Activated CD4-positive, alpha-beta T cell treated with anti-CD3 and anti-CD28 coated beads for 36 hours (primary cell): Measurements from ENCODE around the gene PSMD7. TPM values are rescaled to one million over a fixed set of nuclear protein-coding genes. Genes with fewer than 3 reads are reported as not detected.

ENCODE experiments used
- ATAC-seq: fragments of 200-7000 bp; cut with Tn5 transposase; one replicate; pipeline ENCODE4 v1.10.0; 2021; ENCODE audit warnings: mild to moderate bottlenecking, moderate library complexity
- CTCF ChIA-PET: fragments of 350-600 bp; sonication (Branson Sonifier 250); formaldehyde crosslinking; loops from one replicate; lab custom pipeline; 2021; ENCODE audit warnings: antibody characterized with exemption; lab: Charles Lee
- POLR2A ChIA-PET: fragments of 350-600 bp; sonication (Branson Sonifier 250); formaldehyde crosslinking; loops from one replicate; lab custom pipeline; 2021; ENCODE audit warnings: antibody characterized with exemption, inconsistent platforms; lab: Charles Lee
- DNase-seq: peaks from one replicate; pipeline ENCODE4 v3.0.0-alpha.2; 2020
- H3K27ac Mint-ChIP-seq: one replicate; pipeline ENCODE4 v1.8.0; 2021; ENCODE audit warnings: mixed read lengths
- H3K27me3 Mint-ChIP-seq: one replicate; pipeline ENCODE4 v1.8.0; 2021; ENCODE audit warnings: mixed read lengths
- H3K36me3 Mint-ChIP-seq: one replicate; pipeline ENCODE4 v1.8.0; 2021; ENCODE audit warnings: low read depth, mixed read lengths
- H3K4me1 Mint-ChIP-seq: one replicate; pipeline ENCODE4 v1.8.0; 2021; ENCODE audit warnings: mixed read lengths
- H3K4me3 Mint-ChIP-seq: one replicate; pipeline ENCODE4 v1.8.0; 2021; ENCODE audit warnings: mild to moderate bottlenecking, moderate library complexity, mixed read lengths
- H3K9me3 Mint-ChIP-seq: one replicate; pipeline ENCODE4 v1.8.0; 2021; ENCODE audit warnings: low read depth, mixed read lengths
- intact Hi-C, 2 experiments: fragments of 100-400 bp; cut with DNase I in 1 of 2; cut with micrococcal nuclease in 1 of 2; formaldehyde crosslinking; loops; one replicate each; pipeline versions ENCODE4 v1.14.2 to v1.15.1; 2022 to 2024; cut with DNase I, micrococcal nuclease
- total RNA-seq, 2 experiments: library from RNA; stranded (reverse); gene quantifications; one replicate each; pipeline ENCODE4 v1.2.3, GENCODE V29; 2021

Gene PSMD7
- total RNA-seq, 2 experiments from 2014 or later, result 122 to 134 TPM

GRCh38 chr16:74275711-74276110, 20.9 kb upstream of the PSMD7 start:
- DNase-seq (no peak), ATAC-seq (no peak)
- CTCF ChIA-PET, result interaction anchor here (0.6 to 1.2 kb wide), 5 partner anchors 14 to 322 kb away, joined by 3 to 4 read pairs (median 3); no protein-coding TSS in a partner anchor
- Mint-ChIP-seq H3K27ac (no peak overlapping the region), H3K27me3 (peaks cover 5% of the 10 kb centered on the region), H3K36me3 (peaks cover 5% of the 10 kb centered on the region), H3K9me3 (peaks cover 6% of the 10 kb centered on the region), H3K4me3 (no peak overlapping the region), H3K4me1 (no peaks in the 10 kb centered on the region)
- POLR2A ChIA-PET, result interaction anchor here (0.6 kb wide), 1 partner anchor 81 kb away, joined by 5 read pairs; no protein-coding TSS in a partner anchor
- intact Hi-C loops, result loop anchor here in 1 of 2 experiments (10.0 kb wide), 1 partner anchor 1441 kb away; no protein-coding TSS in a partner anchor

- DNase-seq (no peak), ATAC-seq (no peak)
- Mint-ChIP-seq H3K27me3 (peaks cover 5% of the 10 kb centered on the region), H3K4me3 (no peak overlapping the region), H3K9me3 (peaks cover 6% of the 10 kb centered on the region), H3K36me3 (peaks cover 5% of the 10 kb centered on the region), H3K27ac (no peak overlapping the region), H3K4me1 (no peaks in the 10 kb centered on the region)
- ChIA-PET POLR2A (no interaction called here), CTCF (interaction anchor here (0.6 kb wide), 1 partner anchor 47 kb away, joined by 3 read pairs; no protein-coding TSS in a partner anchor)
- intact Hi-C loops, result loop anchor here in 1 of 2 experiments (10.0 kb wide), 1 partner anchor 1443 kb away; no protein-coding TSS in a partner anchor
Measured at GRCh38 chr16:74277974-74278373, 18.6 kb upstream of the PSMD7 start.

- peaks cover 5% of the 10 kb centered on the region for H3K36me3 Mint-ChIP-seq
- H3K4me3 Mint-ChIP-seq, result no peak overlapping the region
- intact Hi-C loops, result loop anchor here in 1 of 2 experiments (10.0 kb wide), 1 partner anchor 1444 kb away; no protein-coding TSS in a partner anchor
- H3K4me1 Mint-ChIP-seq, result no peaks in the 10 kb centered on the region
- ATAC-seq (no peak), DNase-seq (no peak)
- ChIA-PET POLR2A (no interaction called here), CTCF (interaction anchor here (0.6 kb wide), 1 partner anchor 1717 kb away, joined by 3 read pairs; no protein-coding TSS in a partner anchor)
- peaks cover 6% of the 10 kb centered on the region for H3K9me3 Mint-ChIP-seq
- no peak overlapping the region for H3K27ac Mint-ChIP-seq
- H3K27me3 Mint-ChIP-seq, result peaks cover 5% of the 10 kb centered on the region
Measured at GRCh38 chr16:74279266-74279665, 17.3 kb upstream of the PSMD7 start.

GRCh38 chr16:74279805-74280204, 16.8 kb upstream of the PSMD7 start:
- ChIA-PET POLR2A (no interaction called here), CTCF (no interaction called here)
- Mint-ChIP-seq H3K27me3 (peaks cover 5% of the 10 kb centered on the region), H3K4me1 (no peaks in the 10 kb centered on the region), H3K9me3 (peaks cover 6% of the 10 kb centered on the region), H3K36me3 (peaks cover 5% of the 10 kb centered on the region), H3K4me3 (no peak overlapping the region), H3K27ac (no peak overlapping the region)
- DNase-seq (no peak), ATAC-seq (no peak)
- intact Hi-C loops, result loop anchor here in 1 of 2 experiments (10.0 kb wide), 1 partner anchor 1445 kb away; no protein-coding TSS in a partner anchor

GRCh38 chr16:74280448-74280847, 16.2 kb upstream of the PSMD7 start:
- Mint-ChIP-seq H3K36me3 (peaks cover 5% of the 10 kb centered on the region), H3K27me3 (peaks cover 5% of the 10 kb centered on the region), H3K4me1 (no peaks in the 10 kb centered on the region), H3K4me3 (no peak overlapping the region), H3K27ac (no peak overlapping the region), H3K9me3 (peaks cover 6% of the 10 kb centered on the region)
- ATAC-seq (no peak), DNase-seq (no peak)
- ChIA-PET CTCF (no interaction called here), POLR2A (no interaction called here)
- intact Hi-C loops, result no loop called here

GRCh38 chr16:74281300-74281699, 15.3 kb upstream of the PSMD7 start:
- Mint-ChIP-seq H3K27ac (no peak overlapping the region), H3K27me3 (peaks cover 5% of the 10 kb centered on the region), H3K36me3 (peaks cover 5% of the 10 kb centered on the region), H3K9me3 (peaks cover 6% of the 10 kb centered on the region), H3K4me1 (no peaks in the 10 kb centered on the region), H3K4me3 (no peak overlapping the region)
- no peak for DNase-seq
- ATAC-seq, result no peak
- intact Hi-C loops, result no loop called here
- ChIA-PET POLR2A (no interaction called here), CTCF (no interaction called here)

GRCh38 chr16:74283716-74284115, 12.9 kb upstream of the PSMD7 start:
- no peaks in the 10 kb centered on the region for H3K4me1 Mint-ChIP-seq
- DNase-seq, result no peak
- ChIA-PET POLR2A (interaction anchor here (0.6 kb wide), 1 partner anchor 11 kb away, joined by 3 read pairs; no protein-coding TSS in a partner anchor), CTCF (interaction anchor here (0.9 kb wide), 1 partner anchor 9 kb away, joined by 4 read pairs; no protein-coding TSS in a partner anchor)
- no peak overlapping the region for H3K27ac Mint-ChIP-seq
- no peak for ATAC-seq
- no peak overlapping the region for H3K4me3 Mint-ChIP-seq
- H3K9me3 Mint-ChIP-seq, result peaks cover 6% of the 10 kb centered on the region
- peaks cover 5% of the 10 kb centered on the region for H3K36me3 Mint-ChIP-seq
- intact Hi-C loops, result no loop called here
- peaks cover 3% of the 10 kb centered on the region for H3K27me3 Mint-ChIP-seq

- peaks cover 18% of the 10 kb centered on the region for H3K36me3 Mint-ChIP-seq
- H3K27ac Mint-ChIP-seq, result no peak overlapping the region
- intact Hi-C loops, result no loop called here
- H3K4me1 Mint-ChIP-seq, result peaks cover 4% of the 10 kb centered on the region
- no peaks in the 10 kb centered on the region for H3K27me3 Mint-ChIP-seq
- peaks cover 11% of the 10 kb centered on the region for H3K9me3 Mint-ChIP-seq
- DNase-seq (no peak), ATAC-seq (no peak)
- CTCF ChIA-PET, result no interaction called here
- H3K4me3 Mint-ChIP-seq, result no peak overlapping the region
- POLR2A ChIA-PET, result no interaction called here
Measured at GRCh38 chr16:74288065-74288464, 8.5 kb upstream of the PSMD7 start.

- H3K27ac Mint-ChIP-seq, result no peak overlapping the region
- H3K36me3 Mint-ChIP-seq, result peaks cover 24% of the 10 kb centered on the region
- no peaks in the 10 kb centered on the region for H3K27me3 Mint-ChIP-seq
- peaks cover 10% of the 10 kb centered on the region for H3K4me1 Mint-ChIP-seq
- intact Hi-C loops, result loop anchor here in 1 of 2 experiments (10.0 kb wide), 1 partner anchor 854 kb away; the partner anchor contains the start of gene ZFP1
- CTCF ChIA-PET, result interaction anchor here (1.1 kb wide), 1 partner anchor 15 kb away, joined by 4 read pairs; no protein-coding TSS in a partner anchor
- H3K9me3 Mint-ChIP-seq, result peaks cover 11% of the 10 kb centered on the region
- POLR2A ChIA-PET, result interaction anchor here (0.7 kb wide), 1 partner anchor 1359 kb away, joined by 3 read pairs; no protein-coding TSS in a partner anchor
- no peak overlapping the region for H3K4me3 Mint-ChIP-seq
- ATAC-seq, result no peak
- DNase-seq, result no peak
Measured at GRCh38 chr16:74290356-74290755, 6.3 kb upstream of the PSMD7 start.

- Mint-ChIP-seq H3K27me3 (no peaks in the 10 kb centered on the region), H3K4me1 (peaks cover 17% of the 10 kb centered on the region), H3K4me3 (no peak overlapping the region), H3K36me3 (peaks cover 26% of the 10 kb centered on the region), H3K9me3 (peaks cover 11% of the 10 kb centered on the region), H3K27ac (no peak overlapping the region)
- CTCF ChIA-PET, result interaction anchor here (1.0 to 1.5 kb wide), 2 partner anchors 18 to 50 kb away, joined by 3 read pairs; no protein-coding TSS in a partner anchor
- intact Hi-C loops, result loop anchor here in 1 of 2 experiments (10.0 kb wide), 1 partner anchor 854 kb away; the partner anchor contains the start of gene ZFP1
- DNase-seq (no peak), ATAC-seq (no peak)
- POLR2A ChIA-PET, result interaction anchor here (0.7 kb wide), 1 partner anchor 1358 kb away, joined by 3 read pairs; no protein-coding TSS in a partner anchor
Measured at GRCh38 chr16:74291176-74291575, 5.4 kb upstream of the PSMD7 start.

GRCh38 chr16:74291577-74292208, 4.9 kb upstream of the PSMD7 start:
- peaks cover 11% of the 10 kb centered on the region for H3K9me3 Mint-ChIP-seq
- no peak overlapping the region for H3K27ac Mint-ChIP-seq
- ChIA-PET POLR2A (no interaction called here), CTCF (interaction anchor here (1.0 to 1.5 kb wide), 4 partner anchors 9 to 51 kb away, joined by 3 to 4 read pairs (median 4); no protein-coding TSS in a partner anchor)
- ATAC-seq, result no peak
- H3K27me3 Mint-ChIP-seq, result no peaks in the 10 kb centered on the region
- peaks cover 18% of the 10 kb centered on the region for H3K4me1 Mint-ChIP-seq
- DNase-seq, result no peak
- H3K4me3 Mint-ChIP-seq, result no peak overlapping the region
- peaks cover 27% of the 10 kb centered on the region for H3K36me3 Mint-ChIP-seq
- intact Hi-C loops, result loop anchor here in 1 of 2 experiments (10.0 kb wide), 1 partner anchor 853 kb away; the partner anchor contains the start of gene ZFP1
